ENCODE data around the gene NUDT16. TPM values are rescaled to one million over a fixed set of nuclear protein-coding genes. Genes with fewer than 3 reads are reported as not detected.
"Not testable (repeated sequence)": the region's sequence is repeated elsewhere in the genome, so short reads cannot be mapped to it uniquely, and the experiment has no call there.

The NUDT16 gene
- total and polyA plus RNA-seq, 4 donors = 13.7 to 26.6 (median 19.2) TPM

GRCh38 chr3:131353986-131354385 is 27.6 kb upstream of the NUDT16 start:
- H3K27me3 ChIP-seq (ENCODE audit: control insufficient read depth, insufficient read depth, low read length) = no peaks in the 10 kb centered on the region
- DNase-seq (ENCODE audit: low read depth in 4 of 6, low spot score in 6 of 6) = no peak
- no CpG with 5 or more reads among the region's 2 CpGs for WGBS (ENCODE audit: insufficient coverage)
- H3K9me3 ChIP-seq (ENCODE audit: control insufficient read depth, insufficient read depth, low read length) = no peaks in the 10 kb centered on the region
- H3K36me3 ChIP-seq (ENCODE audit: control insufficient read depth, insufficient read depth, low read length) = no peaks in the 10 kb centered on the region
- H3K4me1 ChIP-seq (ENCODE audit: control insufficient read depth, insufficient read depth, low read length) = no peaks in the 10 kb centered on the region
- H3K4me3 ChIP-seq (ENCODE audit: low read depth, low read length) = no peak overlapping the region
- H3K27ac ChIP-seq (ENCODE audit: low read depth, low read length) = no peak overlapping the region

GRCh38 chr3:131356006-131356595 is 25.5 kb upstream of the NUDT16 start:
- H3K4me3 ChIP-seq (ENCODE audit: low read depth, low read length) = no peak overlapping the region
- H3K4me1 ChIP-seq (ENCODE audit: control insufficient read depth, insufficient read depth, low read length) = peaks cover under 1% of the 10 kb centered on the region
- no CpG with 5 or more reads among the region's 5 CpGs for whole genome bisulfite sequencing (ENCODE audit: insufficient coverage)
- no peak overlapping the region for H3K27ac ChIP-seq (ENCODE audit: low read depth, low read length)
- H3K27me3 ChIP-seq (ENCODE audit: control insufficient read depth, insufficient read depth, low read length) = no peaks in the 10 kb centered on the region
- DNase-seq (ENCODE audit: low read depth in 4 of 6, low spot score in 6 of 6) = no peak
- no peaks in the 10 kb centered on the region for H3K9me3 ChIP-seq (ENCODE audit: control insufficient read depth, insufficient read depth, low read length)
- H3K36me3 ChIP-seq (ENCODE audit: control insufficient read depth, insufficient read depth, low read length) = no peaks in the 10 kb centered on the region

GRCh38 chr3:131357275-131357674 is 24.3 kb upstream of the NUDT16 start:
- Histone ChIP-seq H3K27ac (ENCODE audit: low read depth, low read length) (no peak overlapping the region), H3K27me3 (ENCODE audit: control insufficient read depth, insufficient read depth, low read length) (no peaks in the 10 kb centered on the region), H3K4me3 (ENCODE audit: low read depth, low read length) (no peak overlapping the region), H3K9me3 (ENCODE audit: control insufficient read depth, insufficient read depth, low read length) (no peaks in the 10 kb centered on the region), H3K4me1 (ENCODE audit: control insufficient read depth, insufficient read depth, low read length) (peaks cover 13% of the 10 kb centered on the region), H3K36me3 (ENCODE audit: control insufficient read depth, insufficient read depth, low read length) (no peaks in the 10 kb centered on the region)
- WGBS (ENCODE audit: insufficient coverage) = no CpG with 5 or more reads among the region's 1 CpG
- no peak for DNase-seq (ENCODE audit: low read depth in 4 of 6, low spot score in 6 of 6)

GRCh38 chr3:131360191-131360755 is 21.3 kb upstream of the NUDT16 start:
- no peak overlapping the region for H3K27ac ChIP-seq (ENCODE audit: low read depth, low read length)
- DNase-seq (ENCODE audit: low read depth in 4 of 6, low spot score in 6 of 6) = peak in 2 of 6 donors; percentile 31 to 54
- WGBS (ENCODE audit: insufficient coverage) = 59% methylated on average over 3 of the region's 4 CpGs

GRCh38 chr3:131361066-131361463 is 20.5 kb upstream of the NUDT16 start:
- H3K4me3 ChIP-seq (ENCODE audit: low read depth, low read length); H3K36me3 ChIP-seq (ENCODE audit: control insufficient read depth, insufficient read depth, low read length); H3K27ac ChIP-seq (ENCODE audit: low read depth, low read length); H3K27me3 ChIP-seq (ENCODE audit: control insufficient read depth, insufficient read depth, low read length); DNase-seq (ENCODE audit: low read depth in 4 of 6, low spot score in 6 of 6); H3K9me3 ChIP-seq (ENCODE audit: control insufficient read depth, insufficient read depth, low read length): not testable (repeated sequence)
- peaks cover 15% of the 10 kb centered on the region for H3K4me1 ChIP-seq (ENCODE audit: control insufficient read depth, insufficient read depth, low read length)
- WGBS (ENCODE audit: insufficient coverage) = 88% methylated on average over 7 of the region's 7 CpGs

More at GRCh38 chr3:131360191-131360755, 21.3 kb upstream of the NUDT16 start:
- Histone ChIP-seq H3K36me3 (ENCODE audit: control insufficient read depth, insufficient read depth, low read length) (no peaks in the 10 kb centered on the region), H3K4me1 (ENCODE audit: control insufficient read depth, insufficient read depth, low read length) (peaks cover 15% of the 10 kb centered on the region), H3K4me3 (ENCODE audit: low read depth, low read length) (no peak overlapping the region), H3K9me3 (ENCODE audit: control insufficient read depth, insufficient read depth, low read length) (no peaks in the 10 kb centered on the region), H3K27me3 (ENCODE audit: control insufficient read depth, insufficient read depth, low read length) (peaks cover 9% of the 10 kb centered on the region)

- peak overlapping the region; percentile 43 for H3K4me3 ChIP-seq (ENCODE audit: low read depth, low read length)
- H3K36me3 ChIP-seq (ENCODE audit: control insufficient read depth, insufficient read depth, low read length) = no peaks in the 10 kb centered on the region
- no peaks in the 10 kb centered on the region for H3K9me3 ChIP-seq (ENCODE audit: control insufficient read depth, insufficient read depth, low read length)
- peaks cover 15% of the 10 kb centered on the region for H3K4me1 ChIP-seq (ENCODE audit: control insufficient read depth, insufficient read depth, low read length)
- WGBS (ENCODE audit: insufficient coverage) = 7% methylated on average over 64 of the region's 64 CpGs
- peaks cover 9% of the 10 kb centered on the region for H3K27me3 ChIP-seq (ENCODE audit: control insufficient read depth, insufficient read depth, low read length)
- peak in 2 of 6 donors; percentile 50 to 69 for DNase-seq (ENCODE audit: low read depth in 4 of 6, low spot score in 6 of 6)
- no peak overlapping the region for H3K27ac ChIP-seq (ENCODE audit: low read depth, low read length)
These were observed 19.8 kb upstream of the NUDT16 start for GRCh38 chr3:131361464-131362421.

- H3K27ac ChIP-seq (ENCODE audit: low read depth, low read length) = no peak overlapping the region
- peaks cover 9% of the 10 kb centered on the region for H3K27me3 ChIP-seq (ENCODE audit: control insufficient read depth, insufficient read depth, low read length)
- 86% methylated on average over 1 of the region's 3 CpGs for WGBS (ENCODE audit: insufficient coverage)
These were observed 18.3 kb upstream of the NUDT16 start for GRCh38 chr3:131363275-131363674.

GRCh38 chr3:131370935-131371687 is 10.5 kb upstream of the NUDT16 start:
- DNase-seq (ENCODE audit: low read depth in 4 of 6, low spot score in 6 of 6) = no peak
- H3K36me3 ChIP-seq (ENCODE audit: control insufficient read depth, insufficient read depth, low read length) = no peaks in the 10 kb centered on the region
- H3K4me3 ChIP-seq (ENCODE audit: low read depth, low read length) = no peak overlapping the region
- H3K4me1 ChIP-seq (ENCODE audit: control insufficient read depth, insufficient read depth, low read length) = no peaks in the 10 kb centered on the region
- no peaks in the 10 kb centered on the region for H3K9me3 ChIP-seq (ENCODE audit: control insufficient read depth, insufficient read depth, low read length)
- H3K27ac ChIP-seq (ENCODE audit: low read depth, low read length) = no peak overlapping the region
- H3K27me3 ChIP-seq (ENCODE audit: control insufficient read depth, insufficient read depth, low read length) = no peaks in the 10 kb centered on the region
- WGBS (ENCODE audit: insufficient coverage) = 100% methylated on average over 3 of the region's 10 CpGs

More at GRCh38 chr3:131363275-131363674, 18.3 kb upstream of the NUDT16 start:
- DNase-seq (ENCODE audit: low read depth in 4 of 6, low spot score in 6 of 6) = no peak
- Histone ChIP-seq H3K4me1 (ENCODE audit: control insufficient read depth, insufficient read depth, low read length) (peaks cover 15% of the 10 kb centered on the region), H3K4me3 (ENCODE audit: low read depth, low read length) (no peak overlapping the region), H3K9me3 (ENCODE audit: control insufficient read depth, insufficient read depth, low read length) (no peaks in the 10 kb centered on the region), H3K36me3 (ENCODE audit: control insufficient read depth, insufficient read depth, low read length) (no peaks in the 10 kb centered on the region)

- no peaks in the 10 kb centered on the region for H3K36me3 ChIP-seq (ENCODE audit: control insufficient read depth, insufficient read depth, low read length)
- H3K4me1 ChIP-seq (ENCODE audit: control insufficient read depth, insufficient read depth, low read length) = no peaks in the 10 kb centered on the region
- H3K27me3 ChIP-seq (ENCODE audit: control insufficient read depth, insufficient read depth, low read length) = no peaks in the 10 kb centered on the region
- H3K4me3 ChIP-seq (ENCODE audit: low read depth, low read length) = no peak overlapping the region
- no peaks in the 10 kb centered on the region for H3K9me3 ChIP-seq (ENCODE audit: control insufficient read depth, insufficient read depth, low read length)
- WGBS (ENCODE audit: insufficient coverage) = 92% methylated on average over 2 of the region's 2 CpGs
- H3K27ac ChIP-seq (ENCODE audit: low read depth, low read length) = no peak overlapping the region
- DNase-seq (ENCODE audit: low read depth in 4 of 6, low spot score in 6 of 6) = no peak
These were observed 9.9 kb upstream of the NUDT16 start for GRCh38 chr3:131371688-131372066.

Measured in spinal cord (tissue), 10 donors.